ENCODE measurements around the gene PRKAR1B.

PRKAR1B gene

GRCh38 chr7:514651-515598 is 212.2 kb downstream of the PRKAR1B start:
- peak in 33 of 56 donors; percentile 17 to 71 (median 44) for DNase-seq

DNA sequence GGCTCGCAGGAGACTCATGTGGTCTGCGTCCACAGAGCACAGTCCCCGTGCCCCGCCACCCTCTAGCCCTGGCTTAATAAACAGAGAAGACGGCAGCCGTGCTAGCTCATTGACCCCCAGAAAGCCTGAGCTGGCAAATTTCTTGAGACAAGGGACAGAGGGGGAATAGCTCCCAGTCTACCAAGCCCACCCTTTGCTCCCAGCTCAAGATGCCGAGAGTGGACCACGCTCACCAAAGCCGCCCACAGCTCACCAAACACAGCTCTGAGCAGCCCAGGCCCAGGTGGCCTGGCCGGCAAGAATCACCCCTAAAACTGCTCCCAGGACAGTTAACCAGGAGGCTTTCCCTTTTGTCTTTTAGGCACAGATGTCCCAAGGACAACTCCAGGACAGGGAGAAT is 212.8 kb downstream of the PRKAR1B start:
- DNase-seq = no peak

DNA sequence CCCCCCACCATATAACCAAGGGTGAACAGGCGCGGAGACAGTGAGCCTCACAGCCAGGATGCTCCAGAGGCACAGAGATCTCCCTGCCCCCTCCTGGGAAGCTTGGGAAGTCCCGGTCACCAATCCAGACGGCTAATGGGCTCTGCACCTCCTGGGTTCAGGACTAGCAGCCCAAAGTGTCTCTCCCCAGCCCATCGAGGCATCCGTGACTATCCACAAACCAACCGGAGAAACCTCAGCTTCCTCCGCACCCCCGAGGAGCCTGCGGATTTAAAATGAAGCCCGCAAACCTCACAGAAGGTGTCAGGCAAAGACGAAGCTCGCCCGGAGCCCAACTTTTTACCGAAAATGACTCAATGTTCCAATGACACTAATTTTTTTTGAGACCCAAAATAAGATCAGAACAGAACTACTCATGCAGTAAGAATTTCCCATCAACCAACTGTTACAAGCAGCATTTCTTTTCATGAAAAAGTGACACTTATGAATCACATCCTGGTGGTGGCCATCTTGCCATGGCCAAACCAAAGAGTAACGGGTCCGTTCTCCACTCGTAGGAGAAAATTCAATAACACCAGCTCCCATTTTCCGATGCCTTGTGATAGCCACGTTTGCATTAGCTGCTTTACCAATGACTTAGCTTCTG is 213.4 kb downstream of the PRKAR1B start:
- peak in 2 of 56 donors; percentile 14 to 15 for DNase-seq

DNA sequence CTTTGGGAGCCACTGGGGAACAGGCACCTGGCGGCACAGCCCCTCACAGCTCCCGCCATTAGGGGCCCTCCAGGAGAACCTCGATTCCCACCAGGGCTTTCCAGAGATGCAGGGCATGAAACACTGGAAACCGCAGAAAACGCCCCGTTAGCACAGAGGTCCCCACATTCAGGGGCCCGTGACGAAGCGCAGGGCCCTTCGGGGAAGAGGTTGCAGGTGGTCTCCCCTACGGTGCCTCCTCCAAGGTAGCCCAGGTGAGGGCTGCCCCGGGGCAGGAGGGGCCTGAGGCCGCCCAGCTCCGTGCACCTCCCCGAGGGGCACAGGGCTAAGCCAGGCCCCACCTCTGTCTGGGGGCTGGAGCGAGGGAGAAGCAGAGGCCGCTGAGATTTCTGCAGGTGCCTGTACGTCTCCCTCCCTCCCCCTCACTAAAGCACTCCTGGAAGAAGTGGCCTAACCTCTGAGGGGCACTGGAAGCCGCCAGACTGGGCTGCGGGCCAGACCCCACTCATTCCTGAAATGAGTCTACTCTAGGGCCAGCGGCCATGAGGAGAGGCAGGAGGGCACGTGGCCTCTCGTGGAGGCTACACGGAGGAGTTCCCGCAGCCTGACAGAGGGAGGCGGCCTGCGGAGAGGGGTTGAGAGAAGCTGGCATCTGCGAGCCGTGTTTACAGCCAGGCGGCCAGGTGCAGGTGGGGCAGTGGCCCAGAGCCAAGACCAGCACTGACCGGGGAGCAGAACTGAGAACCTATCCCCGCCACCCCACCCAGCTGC is 214.4 kb downstream of the PRKAR1B start:
- DNase-seq = no peak

DNA sequence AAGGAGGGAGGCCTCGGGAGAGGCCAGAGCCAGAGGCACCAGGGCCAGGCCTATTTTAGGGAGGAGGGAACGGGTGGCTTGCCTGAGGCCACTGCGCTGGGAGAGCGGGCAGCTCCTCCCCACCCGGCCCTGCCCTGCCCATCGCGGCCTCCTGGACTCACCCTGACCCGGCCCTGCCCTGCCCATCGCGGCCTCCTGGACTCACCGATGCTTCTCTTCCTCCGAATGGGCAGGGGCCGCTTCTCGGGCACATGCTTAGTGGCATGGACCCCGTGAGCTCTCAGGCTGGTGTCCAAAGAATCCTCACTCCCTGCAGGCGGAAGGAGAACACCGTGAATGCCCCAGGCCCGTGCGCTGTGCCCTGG is 215.0 kb downstream of the PRKAR1B start:
- DNase-seq = no peak

DNA sequence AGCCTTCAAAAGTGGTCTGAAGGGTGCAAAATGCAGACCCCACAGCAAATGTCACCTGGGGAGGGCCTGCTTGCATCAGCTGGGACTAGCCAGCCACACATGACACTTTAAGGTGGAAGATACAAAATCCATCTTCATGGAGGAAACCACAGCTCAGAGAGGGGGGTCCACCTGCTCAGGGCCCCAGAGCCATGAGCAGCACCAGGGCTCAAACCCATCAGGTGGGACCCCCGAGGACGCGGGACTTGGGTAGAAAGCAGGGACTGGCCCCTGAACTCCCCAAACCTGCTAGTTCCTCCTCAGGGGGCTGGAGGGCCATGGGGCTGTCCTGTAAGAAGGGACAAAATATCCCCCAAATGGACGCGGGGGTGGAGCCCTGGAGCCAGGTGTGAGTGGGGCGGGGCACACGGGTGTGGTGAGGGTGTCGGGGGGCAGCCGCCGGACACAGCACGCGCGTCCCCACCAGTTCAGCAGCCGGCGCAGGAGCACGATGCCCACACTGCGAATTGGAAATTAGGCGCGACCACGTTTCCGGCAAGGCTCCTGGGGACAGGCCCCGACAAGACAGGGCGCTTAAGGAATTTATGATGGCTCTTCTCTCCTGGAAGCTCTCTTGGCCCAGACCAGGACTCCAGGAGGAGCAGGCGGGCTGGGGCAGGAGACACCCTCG is 215.5 kb downstream of the PRKAR1B start:
- DNase-seq = no peak

GRCh38 chr7:510782-511281 is 216.2 kb downstream of the PRKAR1B start:
- DNase-seq = no peak

DNA sequence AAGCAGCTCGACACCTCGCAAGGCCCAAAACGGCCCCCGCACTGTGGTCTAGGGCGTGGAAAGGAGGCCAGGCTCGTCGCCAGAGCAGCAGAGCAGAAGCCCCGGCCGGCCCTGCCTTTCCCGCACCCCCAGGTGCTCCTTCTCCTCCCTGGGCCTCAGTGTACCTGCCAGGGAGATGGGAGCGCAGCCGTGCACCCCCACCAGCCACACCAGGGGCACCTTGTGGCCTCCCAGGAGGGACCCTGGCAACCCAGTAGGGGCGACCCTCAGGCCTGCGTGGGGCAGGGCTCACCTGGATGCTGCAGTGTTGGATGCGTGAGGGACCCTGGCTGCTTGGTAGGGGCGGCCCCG is 217.0 kb downstream of the PRKAR1B start:
- DNase-seq = no peak

DNA sequence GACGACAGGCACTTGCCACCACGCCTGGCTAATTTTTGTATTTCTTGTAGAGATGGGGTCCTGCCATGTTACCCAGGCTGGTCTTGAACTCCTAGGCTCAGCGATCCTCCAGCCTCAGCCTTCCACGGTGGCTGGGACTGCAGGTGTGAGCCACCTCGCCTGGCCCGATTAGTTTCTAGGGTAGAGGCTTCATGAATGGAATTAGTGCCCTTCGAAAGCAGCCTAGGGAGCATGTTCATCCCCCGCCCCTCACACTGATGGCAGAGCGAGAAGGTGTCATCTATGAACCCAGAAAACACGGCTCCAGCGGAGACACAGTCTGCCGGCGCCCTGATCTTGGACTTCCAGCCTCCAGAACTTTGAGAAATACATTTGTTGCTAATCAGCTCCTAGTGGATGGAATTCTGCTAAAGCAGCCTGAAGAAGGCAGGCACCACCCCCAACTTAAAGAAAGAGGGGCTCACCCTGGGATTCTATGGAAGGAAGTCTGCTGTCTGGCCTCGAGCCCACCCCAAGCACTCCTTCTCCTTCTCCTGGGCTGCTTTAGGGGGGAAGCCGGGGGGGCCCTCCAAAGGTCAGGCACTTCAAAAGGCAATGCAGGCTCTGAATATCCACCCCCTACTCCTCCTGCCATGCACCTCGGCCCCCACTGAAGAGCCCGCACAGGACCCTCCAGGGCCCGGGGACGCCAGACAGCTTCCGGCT is 217.5 kb downstream of the PRKAR1B start:
- no peak for DNase-seq

DNA sequence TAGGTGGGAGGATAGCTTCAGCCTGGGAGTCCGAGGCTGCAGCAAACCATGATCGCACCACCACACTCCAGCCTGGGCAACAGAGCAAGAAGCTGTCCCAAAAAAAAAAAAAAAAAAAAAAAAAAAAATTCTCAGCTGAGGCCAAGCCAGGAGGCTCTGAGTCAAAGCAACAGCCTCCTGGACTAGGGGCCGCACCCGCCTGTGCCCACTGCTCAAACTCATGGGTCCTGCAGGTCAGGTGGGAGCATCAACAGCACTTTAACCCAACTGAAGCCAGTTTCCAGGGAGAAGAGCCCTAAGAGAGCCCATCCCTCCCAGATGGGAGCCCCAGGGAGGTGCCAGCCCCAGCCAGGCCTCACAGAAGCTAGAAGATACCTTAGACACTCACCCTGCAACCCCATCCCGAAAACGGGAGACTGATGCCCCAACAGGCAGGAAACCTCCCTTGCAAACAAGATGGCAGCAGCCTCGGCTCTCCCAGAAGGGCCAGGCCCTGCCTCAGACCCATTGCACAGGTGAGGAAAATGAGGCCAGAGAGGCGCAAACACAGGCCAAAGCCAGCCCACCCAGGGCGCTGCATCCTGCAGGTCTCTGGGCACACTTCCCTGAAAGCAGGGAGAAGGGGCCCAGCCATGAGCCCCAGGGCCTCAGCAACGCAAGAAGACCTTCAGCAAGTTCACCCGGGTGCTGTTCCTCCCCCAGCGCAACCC is 218.5 kb downstream of the PRKAR1B start:
- no peak for DNase-seq

DNA sequence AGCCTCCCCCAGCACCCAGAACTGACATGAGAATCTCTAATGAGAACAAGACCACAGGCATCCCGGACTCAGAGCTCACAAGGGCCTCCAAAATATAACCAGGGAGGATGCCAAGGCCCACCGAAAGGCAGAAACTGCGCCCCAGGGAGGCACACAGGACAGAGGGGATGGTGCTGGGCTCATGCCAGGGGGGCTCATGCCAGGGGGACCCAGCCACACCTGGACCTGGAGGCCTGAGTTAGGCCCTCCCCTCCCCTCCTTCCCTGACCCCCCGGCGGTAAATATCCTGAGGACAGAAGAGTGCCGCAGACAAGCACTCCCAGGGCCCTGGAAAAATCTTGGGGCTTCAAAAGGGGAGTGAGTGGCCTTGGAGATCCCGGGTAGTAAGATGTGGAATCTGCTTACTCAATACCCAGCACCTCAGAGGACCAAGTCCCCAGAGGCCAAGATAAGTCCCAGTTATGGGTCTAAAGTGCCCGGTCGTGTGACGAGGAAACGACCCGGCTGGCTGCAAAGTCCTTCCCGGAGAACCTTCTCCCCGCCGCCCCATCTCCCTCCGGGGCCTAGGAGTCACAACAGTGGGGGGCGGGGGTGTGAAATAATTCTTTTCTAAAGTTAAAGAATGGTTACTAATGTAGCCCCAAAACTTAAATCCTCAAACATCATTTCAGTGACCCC is 219.3 kb downstream of the PRKAR1B start:
- DNase-seq = no peak

- DNase-seq = no peak
Measured at GRCh38 chr7:506921-507622, 220.0 kb downstream of the PRKAR1B start.

DNA sequence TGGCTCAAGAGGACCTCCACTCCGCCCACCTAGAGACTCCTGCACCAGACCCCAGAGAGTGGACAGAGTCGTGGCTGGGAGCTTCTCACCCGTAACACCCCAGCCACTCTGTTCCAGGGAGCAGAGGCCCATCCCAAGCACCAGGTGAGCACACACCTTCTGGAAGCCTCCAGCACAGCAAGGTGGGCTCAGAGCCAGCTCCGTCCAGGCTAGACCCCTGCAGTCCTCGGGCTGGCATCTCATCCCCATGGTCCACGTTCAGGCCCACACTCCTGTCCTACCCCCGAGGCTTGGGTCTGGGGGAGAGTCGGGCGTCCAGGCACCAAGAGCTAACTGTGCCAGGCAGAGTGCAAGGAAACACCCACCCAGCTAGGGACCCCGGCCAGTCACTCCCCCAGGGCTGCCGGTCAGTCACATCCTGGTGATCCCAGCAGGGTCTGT is 220.7 kb downstream of the PRKAR1B start:
- DNase-seq = no peak

DNA sequence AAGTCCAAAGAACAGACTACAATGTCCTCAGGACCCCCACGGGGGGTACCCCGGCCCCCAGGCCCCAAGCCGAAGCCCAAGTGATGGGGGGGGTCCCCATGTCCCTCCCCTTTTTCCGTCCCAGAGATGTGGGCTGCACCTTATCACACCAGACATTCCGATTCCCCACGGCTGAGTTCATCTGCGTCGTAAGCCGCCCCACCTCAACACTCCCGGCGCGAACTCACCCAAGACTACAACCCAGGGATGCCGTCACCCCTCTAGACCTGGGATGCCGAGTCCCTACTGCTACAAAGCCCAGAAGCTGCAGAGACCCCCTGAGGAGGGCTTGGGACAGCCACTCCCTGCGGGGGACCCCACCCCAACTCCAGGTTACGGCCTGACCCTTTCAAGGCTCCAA is 221.9 kb downstream of the PRKAR1B start:
- no peak for DNase-seq

- DNase-seq = no peak
Measured at GRCh38 chr7:504221-505111, 222.6 kb downstream of the PRKAR1B start.

- DNase-seq = no peak
Measured at GRCh38 chr7:503575-504111, 223.4 kb downstream of the PRKAR1B start.

- DNase-seq = no peak
Measured at GRCh38 chr7:502296-502695, 224.8 kb downstream of the PRKAR1B start.

Measured in amygdala (tissue), 56 donors.